GM12878 (cell line): ENCODE measurements around the gene OR2T11. TPM values are rescaled to one million over a fixed set of nuclear protein-coding genes. Genes with fewer than 3 reads are reported as not detected.

Experiments used
- ATAC-seq: fragments of 200-7000 bp; cut with Tn5 transposase; 3 replicates; pipeline ENCODE4 v1.9.1; 2020; ENCODE audit warnings: mild to moderate bottlenecking, moderate library complexity
- BruUV-seq: library from RNA; stranded (reverse); fragments of 400-500 nt; replicated peaks from 2 replicates; lab custom pipeline; 2021; lab: Mats Ljungman, UMichigan
- CTCF ChIA-PET: fragments of 300-600 bp; sonication (Branson Sonifier 250); formaldehyde crosslinking; extraction: SDS; loops from one replicate; lab custom pipeline; 2021; ENCODE audit warnings: inconsistent platforms; lab: Yijun Ruan, JAX
- POLR2A ChIA-PET: fragments of 350-600 bp; formaldehyde crosslinking; extraction: SDS; loops from one replicate; lab custom pipeline; 2021; ENCODE audit warnings: inconsistent platforms; lab: Charles Lee
- RAD21 ChIA-PET: fragments of 300-600 bp; sonication (Branson Sonifier 250); formaldehyde crosslinking; loops from one replicate; lab custom pipeline; 2023; ENCODE audit warnings: antibody characterized with exemption; ENCODE audit not compliant: unreplicated experiment; lab: Charles Lee
- SMC1A ChIA-PET: fragments of 300-600 bp; sonication (Branson Sonifier 250); formaldehyde crosslinking; loops from one replicate; lab custom pipeline; 2023; ENCODE audit not compliant: unreplicated experiment, uncharacterized antibody; lab: Charles Lee
- DNase-seq: peaks from one replicate; pipeline ENCODE4 v3.0.0-alpha.2; 2011; ENCODE audit warnings: low read depth, low spot score
- FAIRE-seq: peaks from 3 replicates; lab custom pipeline; 2011; peaks lifted over from hg19 to GRCh38; lab: Jason Lieb, UNC
- H2AFZ ChIP-seq: 2 replicates; pipeline ENCODE4 v1.6.0; 2011; ENCODE audit warnings: low read depth, low read length, control low read depth; ENCODE audit not compliant: control insufficient read depth
- H3K27ac ChIP-seq: 2 replicates; pipeline ENCODE4 v1.5.1; 2011; ENCODE audit warnings: control low read depth; ENCODE audit not compliant: control insufficient read depth, insufficient read depth
- H3K27me3 ChIP-seq, 2 experiments: replicated peaks in 1 of 2; 2 replicates each; pipeline versions ENCODE4 v1.6.0 to v1.6.1; 2011; ENCODE audit warnings: low read length in 1 of 2; ENCODE audit not compliant: control insufficient read depth in 2 of 2, insufficient read depth in 2 of 2
- H3K36me3 ChIP-seq, 2 experiments: 2 replicates each; pipeline ENCODE4 v1.5.1; 2011; ENCODE audit warnings: low read length in 1 of 2; ENCODE audit not compliant: control insufficient read depth in 2 of 2, insufficient read depth in 2 of 2
- H3K4me1 ChIP-seq: 2 replicates; pipeline ENCODE4 v1.6.1; 2011; ENCODE audit warnings: mild to moderate bottlenecking, low read length, moderate library complexity, mixed read lengths; ENCODE audit not compliant: control insufficient read depth, insufficient read depth
- H3K4me2 ChIP-seq: 2 replicates; pipeline ENCODE4 v1.6.0; 2011; ENCODE audit warnings: control low read depth; ENCODE audit not compliant: control insufficient read depth, insufficient read depth
- H3K4me3 ChIP-seq: fragments of 200-600 bp; sonication (generic); 2 replicates; pipeline ENCODE4 v1.5.1; 2016
- H3K79me2 ChIP-seq: 2 replicates; pipeline ENCODE4 v1.6.0; 2011; ENCODE audit warnings: low read length; ENCODE audit not compliant: control insufficient read depth, insufficient read depth
- H3K9ac ChIP-seq: 2 replicates; pipeline ENCODE4 v1.8.0; 2011; ENCODE audit warnings: low read length, control low read depth, mixed read lengths; ENCODE audit not compliant: control insufficient read depth, insufficient read depth
- H3K9me3 ChIP-seq: replicated peaks from 3 replicates; pipeline ENCODE4 v1.5.1; 2011; ENCODE audit warnings: mild to moderate bottlenecking, low read length; ENCODE audit not compliant: control insufficient read depth, insufficient read depth
- H4K20me1 ChIP-seq: 2 replicates; pipeline ENCODE4 v1.6.0; 2011; ENCODE audit not compliant: control insufficient read depth, insufficient read depth
- ATF7 ChIP-seq: fragments of 450-650 bp; IDR thresholded peaks from 2 replicates; pipeline ENCODE4 v1.6.1; 2016; ENCODE audit warnings: low read depth, mild to moderate bottlenecking
- CREM ChIP-seq: IDR thresholded peaks from 2 replicates; pipeline ENCODE4 v1.6.1; 2014; ENCODE audit warnings: antibody characterized with exemption, low read depth
- MYC ChIP-seq: IDR thresholded peaks from 2 replicates; pipeline ENCODE4 v1.6.1; 2011; ENCODE audit warnings: mild to moderate bottlenecking, low read length, moderate library complexity, inconsistent platforms; ENCODE audit not compliant: insufficient read depth, insufficient replicate concordance, insufficient read length, severe bottlenecking
- PAX8 ChIP-seq: fragments of 450-650 bp; IDR thresholded peaks from 2 replicates; pipeline ENCODE4 v1.6.1; 2017; ENCODE audit warnings: mild to moderate bottlenecking, moderate library complexity
- SMARCA5 ChIP-seq: fragments of 450-650 bp; IDR thresholded peaks from 2 replicates; pipeline ENCODE4 v1.6.1; 2017; ENCODE audit warnings: mild to moderate bottlenecking
- WGBS: methylation state at CpG from one replicate; pipeline ENCODE4 v1.1.6; 2016; ENCODE audit warnings: low lambda C conversion rate; ENCODE audit not compliant: insufficient replicate concordance, insufficient coverage; ENCODE audit errors: missing lambda C conversion rate; 5-methylcytosine and 5-hydroxymethylcytosine counted together
- in situ Hi-C: fragments of 300-500 bp; cut with MboI; formaldehyde crosslinking; loops from 9 replicates; pipeline ENCODE4 v1.14.3; 2018; ENCODE audit warnings: mixed read lengths
- intact Hi-C: fragments of 100-400 bp; cut with micrococcal nuclease; formaldehyde crosslinking; loops from one replicate; pipeline ENCODE4 v1.14.2; 2022; ENCODE audit not compliant: unreplicated experiment
- polyA plus RNA-seq, 11 experiments: library from polyadenylated mRNA; depleted of rRNA in 4 of 11; unstranded in 6 of 11; stranded (reverse) in 5 of 11; fragments of >200 nt; fragmentation: Nextera tagmentation in 4 of 11; fragmentation: Illumina TruSeq in 1 of 11; extraction: Ambion mirVana in 4 of 11; extraction: Trizol in 1 of 11; gene quantifications; 1 replicate in 1 of 11; 2 replicates in 10 of 11; pipeline versions ENCODE4 v1.2.1 to v1.2.3, GENCODE V29; 2011 to 2016; ENCODE audit warnings: inconsistent platforms in 2 of 11, missing spikeins in 2 of 11, low read depth in 1 of 11
- total RNA-seq, 4 experiments: library from RNA; depleted of rRNA in 3 of 4; stranded (reverse); fragments of >200 nt in 3 of 4; fragmentation: Illumina TruSeq in 1 of 4; extraction: Trizol in 1 of 4; gene quantifications; 2 replicates each; pipeline versions ENCODE4 v1.2.1 to v1.2.3, GENCODE V29; 2013 to 2021
- TF ChIP-seq, protein P1 (sequence below): fragments of 150-350 bp; IDR thresholded peaks from 2 replicates; pipeline ENCODE4 v1.6.1; 2014; ENCODE audit warnings: mild to moderate bottlenecking, low read depth, low read length
- TF ChIP-seq, protein P2 (sequence below): fragments of 450-650 bp; IDR thresholded peaks from 2 replicates; pipeline ENCODE4 v1.6.1; 2017; ENCODE audit warnings: antibody characterized with exemption, mild to moderate bottlenecking, moderate library complexity
- TF ChIP-seq, protein P3 (sequence below): fragments of 450-650 bp; IDR thresholded peaks from 2 replicates; pipeline ENCODE4 v1.6.1; 2017; ENCODE audit warnings: mild to moderate bottlenecking, moderate library complexity

The OR2T11 gene
- total and polyA plus RNA-seq, 10 of the 15 experiments (the other 5 are each of a cell fraction or from before 2014, with no cell fraction given): not detected

DNA sequence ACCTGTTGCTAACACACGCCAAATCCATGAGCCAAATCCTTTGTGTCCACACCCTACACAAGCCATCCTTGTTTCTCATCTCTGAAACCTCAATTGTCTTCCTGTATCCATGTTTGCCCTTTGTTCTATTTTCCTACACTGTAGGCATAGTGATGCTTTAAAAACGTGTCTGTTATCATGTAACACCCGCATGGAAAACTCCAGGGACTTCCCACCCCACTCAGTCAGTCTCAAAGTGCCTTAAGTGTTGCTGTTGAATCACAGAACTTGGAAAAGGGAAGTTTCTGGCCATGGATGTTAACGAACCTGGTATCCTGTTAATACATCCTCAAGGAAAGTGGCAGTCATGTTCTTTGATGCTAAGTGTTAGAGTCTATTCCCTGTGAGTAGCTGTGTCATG, 9.7 kb downstream of the OR2T11 start:
- in situ Hi-C loops (no loop called here), intact Hi-C loops (no loop called here)
- ChIA-PET POLR2A (no interaction called here), SMC1A (no interaction called here), RAD21 (no interaction called here), CTCF (no interaction called here)
- WGBS: no CpG with 5 or more reads among the region's 4 CpGs
- DNase-seq (no peak), FAIRE-seq (no peak), ATAC-seq (no peak)
- Histone ChIP-seq H3K9ac (no peak overlapping the region), H3K4me1 (no peaks in the 10 kb centered on the region), H3K9me3 (no peaks in the 10 kb centered on the region), H3K36me3 (no peaks in the 10 kb centered on the region), H3K27ac (no peak overlapping the region), H3K4me3 (no peak overlapping the region), H3K4me2 (no peak overlapping the region), H2AFZ (no peak overlapping the region), H4K20me1 (no peaks in the 10 kb centered on the region), H3K27me3 (no peaks in the 10 kb centered on the region), H3K79me2 (no peaks in the 10 kb centered on the region)
- TF ChIP-seq CREM (no peak), PAX8 (no peak), SMARCA5 (no peak)
- TF ChIP-seq, protein P1, sequence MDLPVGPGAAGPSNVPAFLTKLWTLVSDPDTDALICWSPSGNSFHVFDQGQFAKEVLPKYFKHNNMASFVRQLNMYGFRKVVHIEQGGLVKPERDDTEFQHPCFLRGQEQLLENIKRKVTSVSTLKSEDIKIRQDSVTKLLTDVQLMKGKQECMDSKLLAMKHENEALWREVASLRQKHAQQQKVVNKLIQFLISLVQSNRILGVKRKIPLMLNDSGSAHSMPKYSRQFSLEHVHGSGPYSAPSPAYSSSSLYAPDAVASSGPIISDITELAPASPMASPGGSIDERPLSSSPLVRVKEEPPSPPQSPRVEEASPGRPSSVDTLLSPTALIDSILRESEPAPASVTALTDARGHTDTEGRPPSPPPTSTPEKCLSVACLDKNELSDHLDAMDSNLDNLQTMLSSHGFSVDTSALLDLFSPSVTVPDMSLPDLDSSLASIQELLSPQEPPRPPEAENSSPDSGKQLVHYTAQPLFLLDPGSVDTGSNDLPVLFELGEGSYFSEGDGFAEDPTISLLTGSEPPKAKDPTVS: no peak
- no TSS peak for BruUV-seq

DNA sequence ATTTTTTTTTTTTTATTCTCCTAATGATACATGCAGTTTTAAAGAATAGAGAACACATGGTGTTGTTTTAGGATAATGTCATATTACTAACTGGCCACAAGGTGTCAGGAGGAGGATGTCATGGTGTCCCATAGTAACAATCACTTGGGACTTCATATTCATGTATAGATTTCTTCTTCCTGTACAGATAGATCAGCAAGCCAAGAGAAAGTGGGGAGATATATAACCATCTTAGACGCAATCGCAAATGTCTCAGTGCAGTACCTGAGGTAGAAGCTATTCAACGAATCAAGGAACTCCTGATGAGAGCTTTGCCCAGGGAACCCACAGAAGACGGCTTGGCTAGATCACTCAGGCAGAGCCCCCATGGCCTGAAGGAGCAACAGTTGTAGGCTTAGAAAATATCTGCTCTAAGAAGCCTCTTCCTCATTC, 12.3 kb downstream of the OR2T11 start:
- DNase-seq (no peak), ATAC-seq (no peak), FAIRE-seq (no peak)
- ChIA-PET POLR2A (no interaction called here), SMC1A (no interaction called here), RAD21 (no interaction called here), CTCF (no interaction called here)
- Histone ChIP-seq H3K27me3 (no peaks in the 10 kb centered on the region), H3K4me1 (no peaks in the 10 kb centered on the region), H3K4me2 (no peak overlapping the region), H4K20me1 (no peaks in the 10 kb centered on the region), H3K9ac (no peak overlapping the region), H3K27ac (no peak overlapping the region), H3K36me3 (no peaks in the 10 kb centered on the region), H3K9me3 (no peaks in the 10 kb centered on the region), H3K79me2 (no peaks in the 10 kb centered on the region), H3K4me3 (no peak overlapping the region), H2AFZ (no peak overlapping the region)
- in situ Hi-C loops: no loop called here
- intact Hi-C loops: no loop called here
- BruUV-seq: no TSS peak
- no CpG with 5 or more reads among the region's 4 CpGs for WGBS
- TF ChIP-seq ATF7 (no peak), MYC (no peak)
- TF ChIP-seq, protein P2, sequence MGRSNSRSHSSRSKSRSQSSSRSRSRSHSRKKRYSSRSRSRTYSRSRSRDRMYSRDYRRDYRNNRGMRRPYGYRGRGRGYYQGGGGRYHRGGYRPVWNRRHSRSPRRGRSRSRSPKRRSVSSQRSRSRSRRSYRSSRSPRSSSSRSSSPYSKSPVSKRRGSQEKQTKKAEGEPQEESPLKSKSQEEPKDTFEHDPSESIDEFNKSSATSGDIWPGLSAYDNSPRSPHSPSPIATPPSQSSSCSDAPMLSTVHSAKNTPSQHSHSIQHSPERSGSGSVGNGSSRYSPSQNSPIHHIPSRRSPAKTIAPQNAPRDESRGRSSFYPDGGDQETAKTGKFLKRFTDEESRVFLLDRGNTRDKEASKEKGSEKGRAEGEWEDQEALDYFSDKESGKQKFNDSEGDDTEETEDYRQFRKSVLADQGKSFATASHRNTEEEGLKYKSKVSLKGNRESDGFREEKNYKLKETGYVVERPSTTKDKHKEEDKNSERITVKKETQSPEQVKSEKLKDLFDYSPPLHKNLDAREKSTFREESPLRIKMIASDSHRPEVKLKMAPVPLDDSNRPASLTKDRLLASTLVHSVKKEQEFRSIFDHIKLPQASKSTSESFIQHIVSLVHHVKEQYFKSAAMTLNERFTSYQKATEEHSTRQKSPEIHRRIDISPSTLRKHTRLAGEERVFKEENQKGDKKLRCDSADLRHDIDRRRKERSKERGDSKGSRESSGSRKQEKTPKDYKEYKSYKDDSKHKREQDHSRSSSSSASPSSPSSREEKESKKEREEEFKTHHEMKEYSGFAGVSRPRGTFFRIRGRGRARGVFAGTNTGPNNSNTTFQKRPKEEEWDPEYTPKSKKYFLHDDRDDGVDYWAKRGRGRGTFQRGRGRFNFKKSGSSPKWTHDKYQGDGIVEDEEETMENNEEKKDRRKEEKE: no peak
- TF ChIP-seq, protein P3, sequence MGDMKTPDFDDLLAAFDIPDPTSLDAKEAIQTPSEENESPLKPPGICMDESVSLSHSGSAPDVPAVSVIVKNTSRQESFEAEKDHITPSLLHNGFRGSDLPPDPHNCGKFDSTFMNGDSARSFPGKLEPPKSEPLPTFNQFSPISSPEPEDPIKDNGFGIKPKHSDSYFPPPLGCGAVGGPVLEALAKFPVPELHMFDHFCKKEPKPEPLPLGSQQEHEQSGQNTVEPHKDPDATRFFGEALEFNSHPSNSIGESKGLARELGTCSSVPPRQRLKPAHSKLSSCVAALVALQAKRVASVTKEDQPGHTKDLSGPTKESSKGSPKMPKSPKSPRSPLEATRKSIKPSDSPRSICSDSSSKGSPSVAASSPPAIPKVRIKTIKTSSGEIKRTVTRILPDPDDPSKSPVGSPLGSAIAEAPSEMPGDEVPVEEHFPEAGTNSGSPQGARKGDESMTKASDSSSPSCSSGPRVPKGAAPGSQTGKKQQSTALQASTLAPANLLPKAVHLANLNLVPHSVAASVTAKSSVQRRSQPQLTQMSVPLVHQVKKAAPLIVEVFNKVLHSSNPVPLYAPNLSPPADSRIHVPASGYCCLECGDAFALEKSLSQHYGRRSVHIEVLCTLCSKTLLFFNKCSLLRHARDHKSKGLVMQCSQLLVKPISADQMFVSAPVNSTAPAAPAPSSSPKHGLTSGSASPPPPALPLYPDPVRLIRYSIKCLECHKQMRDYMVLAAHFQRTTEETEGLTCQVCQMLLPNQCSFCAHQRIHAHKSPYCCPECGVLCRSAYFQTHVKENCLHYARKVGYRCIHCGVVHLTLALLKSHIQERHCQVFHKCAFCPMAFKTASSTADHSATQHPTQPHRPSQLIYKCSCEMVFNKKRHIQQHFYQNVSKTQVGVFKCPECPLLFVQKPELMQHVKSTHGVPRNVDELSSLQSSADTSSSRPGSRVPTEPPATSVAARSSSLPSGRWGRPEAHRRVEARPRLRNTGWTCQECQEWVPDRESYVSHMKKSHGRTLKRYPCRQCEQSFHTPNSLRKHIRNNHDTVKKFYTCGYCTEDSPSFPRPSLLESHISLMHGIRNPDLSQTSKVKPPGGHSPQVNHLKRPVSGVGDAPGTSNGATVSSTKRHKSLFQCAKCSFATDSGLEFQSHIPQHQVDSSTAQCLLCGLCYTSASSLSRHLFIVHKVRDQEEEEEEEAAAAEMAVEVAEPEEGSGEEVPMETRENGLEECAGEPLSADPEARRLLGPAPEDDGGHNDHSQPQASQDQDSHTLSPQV: no peak
